K562 (cell line): ENCODE measurements around the gene PRF1. TPM values are rescaled to one million over a fixed set of nuclear protein-coding genes. Genes with fewer than 3 reads are reported as not detected.
A peak's percentile ranks its signal among the peaks of the same experiment; 100 is the strongest.

Experiments used
- ETS2 ChIP-seq: IDR thresholded peaks from 2 replicates; pipeline ENCODE4 v1.6.1; 2016; ENCODE audit warnings: borderline replicate concordance, missing genetic modification characterization, mild to moderate bottlenecking, moderate library complexity, missing compliant biosample characterization; ENCODE audit not compliant: poor library complexity, severe bottlenecking
- MAFF ChIP-seq: IDR thresholded peaks from 2 replicates; pipeline ENCODE4 v1.6.1; 2012; ENCODE audit warnings: low read length, improper control_type of control experiment
- NR3C1 ChIP-seq: sonication (generic); formaldehyde crosslinking; IDR thresholded peaks from 2 replicates; pipeline ENCODE4 v1.8.1; 2022; ENCODE audit warnings: missing genetic modification reagents
- POLR2AphosphoS5 ChIP-seq: IDR thresholded peaks from 2 replicates; pipeline ENCODE4 v1.6.1; 2011; ENCODE audit warnings: mild to moderate bottlenecking, low read depth, low read length, moderate library complexity; ENCODE audit not compliant: control insufficient read depth, insufficient read depth
- PYGO2 ChIP-seq: fragments of 450-650 bp; IDR thresholded peaks from 2 replicates; pipeline ENCODE4 v1.6.1; 2016; ENCODE audit warnings: mild to moderate bottlenecking, missing genetic modification characterization, moderate library complexity, missing compliant biosample characterization
- RBM17 ChIP-seq: fragments of 200-400 bp; formaldehyde crosslinking; IDR thresholded peaks from 2 replicates; pipeline ENCODE4 v1.6.1; 2017; ENCODE audit warnings: low read depth, mild to moderate bottlenecking, low read length, borderline replicate concordance
- RUNX1 ChIP-seq: sonication (generic); IDR thresholded peaks from 2 replicates; pipeline ENCODE4 v1.6.1; 2016; ENCODE audit warnings: antibody characterized with exemption, low read depth
- SOX6 ChIP-seq: fragments of 450-650 bp; IDR thresholded peaks from 2 replicates; pipeline ENCODE4 v1.6.1; 2014; ENCODE audit warnings: mild to moderate bottlenecking
- STAT5A ChIP-seq: IDR thresholded peaks from 2 replicates; pipeline ENCODE4 v1.6.1; 2012; ENCODE audit warnings: low read length, inconsistent platforms, borderline replicate concordance
- ZNF584 ChIP-seq: fragments of 200-800 bp; sonication (Bioruptor generic); IDR thresholded peaks from 2 replicates; pipeline ENCODE4 v1.6.1; 2016; ENCODE audit warnings: low read depth, mild to moderate bottlenecking, missing genetic modification characterization, missing compliant biosample characterization
- polyA plus RNA-seq, 8 experiments: library from polyadenylated mRNA; depleted of rRNA in 4 of 8; stranded (reverse) in 5 of 8; unstranded in 3 of 8; fragments of >200 nt; fragmentation: Nextera tagmentation in 2 of 8; fragmentation: Illumina TruSeq in 1 of 8; extraction: Ambion mirVana in 2 of 8; extraction: Trizol in 1 of 8; gene quantifications; 2 replicates each; pipeline versions ENCODE4 v1.2.1 to v1.2.3, GENCODE V29; 2011 to 2014; ENCODE audit warnings: inconsistent platforms in 1 of 8, missing spikeins in 1 of 8
- total RNA-seq, 7 experiments: library from RNA; depleted of rRNA in 6 of 7; stranded (reverse); fragments of >200 nt in 6 of 7; fragmentation: Illumina TruSeq in 2 of 7; extraction: Trizol in 2 of 7; gene quantifications; 2 replicates each; pipeline versions ENCODE4 v1.2.1 to v1.2.3, GENCODE V29; 2011 to 2021; ENCODE audit warnings: low replicate concordance in 1 of 7
- TF ChIP-seq, protein P1 (sequence below): fragments of 250-450 bp; sonication (Bioruptor Pico); IDR thresholded peaks from 2 replicates; pipeline ENCODE4 v1.8.0; 2022; ENCODE audit warnings: inconsistent platforms, mild to moderate bottlenecking, moderate library complexity, borderline replicate concordance
- TF ChIP-seq, protein P2 (sequence below), 2 experiments: fragments of 250-450 bp in 1 of 2; fragments of 450-650 bp in 1 of 2; sonication (Bioruptor Pico) in 1 of 2; IDR thresholded peaks; 2 replicates each; pipeline versions ENCODE4 v1.6.1 to v1.8.0; 2016 to 2021; ENCODE audit warnings: mild to moderate bottlenecking in 2 of 2, moderate library complexity in 2 of 2, missing compliant biosample characterization in 1 of 2, missing genetic modification characterization in 1 of 2
- TF ChIP-seq, protein P3 (sequence below): fragments of 450-650 bp; IDR thresholded peaks from 2 replicates; pipeline ENCODE4 v1.7.1; 2018; ENCODE audit warnings: mild to moderate bottlenecking, low read depth; ENCODE audit not compliant: partially characterized antibody
- TF ChIP-seq, protein P4 (sequence below): sonication (generic); formaldehyde crosslinking; IDR thresholded peaks from 2 replicates; pipeline ENCODE4 v1.8.0; 2023; ENCODE audit warnings: mild to moderate bottlenecking, missing genetic modification reagents
- TF ChIP-seq, protein P5 (sequence below): fragments of 450-650 bp; formaldehyde crosslinking; IDR thresholded peaks from 2 replicates; pipeline ENCODE4 v1.4.0; 2022; ENCODE audit warnings: missing genetic modification characterization

Gene PRF1
- total and polyA plus RNA-seq, 9 of the 15 experiments (the other 6 are each of a cell fraction or from before 2014, with no cell fraction given), result 3.8 to 8.6 (median 6.3) TPM

DNA sequence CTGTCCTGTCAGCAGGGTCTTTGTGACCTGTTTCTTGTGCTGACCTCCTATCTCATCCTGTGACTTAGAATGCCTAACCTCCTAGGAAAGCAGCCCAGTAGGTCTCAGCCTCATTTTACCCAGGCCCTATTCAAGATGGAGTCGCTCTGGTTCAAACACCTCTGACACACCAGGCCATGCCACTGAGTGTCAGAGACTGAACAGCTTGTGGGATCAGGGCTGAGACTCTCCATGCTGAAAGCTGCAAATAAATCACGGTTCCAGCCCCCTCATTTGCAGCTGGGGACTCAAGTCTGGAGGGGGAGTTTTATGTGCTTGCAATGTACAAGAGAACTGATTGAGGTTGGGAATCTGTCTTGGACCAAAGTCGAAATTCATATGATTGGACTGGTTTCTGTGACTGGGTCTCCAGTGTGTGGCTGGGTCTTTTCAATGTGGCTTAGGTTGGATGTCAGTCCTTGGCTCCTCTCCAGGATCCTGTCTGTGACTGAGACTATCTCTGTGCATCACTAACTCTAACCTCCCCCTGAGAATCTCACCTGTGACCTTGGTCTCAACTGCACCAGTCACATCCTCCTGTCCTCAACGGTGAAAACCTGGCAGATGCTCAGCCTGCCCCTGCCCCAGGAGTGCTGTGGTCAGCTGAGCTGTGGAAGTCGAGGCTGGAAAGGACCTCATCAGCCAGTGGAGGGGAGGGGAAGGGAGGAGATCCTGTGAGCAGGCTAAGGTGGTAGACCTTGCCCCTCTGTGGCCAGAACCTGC is 11.7 kb downstream of the PRF1 start (continued):
- no peak for TF ChIP-seq STAT5A
- peak; percentile 91 for TF ChIP-seq ETS2
- TF ChIP-seq, protein P1, sequence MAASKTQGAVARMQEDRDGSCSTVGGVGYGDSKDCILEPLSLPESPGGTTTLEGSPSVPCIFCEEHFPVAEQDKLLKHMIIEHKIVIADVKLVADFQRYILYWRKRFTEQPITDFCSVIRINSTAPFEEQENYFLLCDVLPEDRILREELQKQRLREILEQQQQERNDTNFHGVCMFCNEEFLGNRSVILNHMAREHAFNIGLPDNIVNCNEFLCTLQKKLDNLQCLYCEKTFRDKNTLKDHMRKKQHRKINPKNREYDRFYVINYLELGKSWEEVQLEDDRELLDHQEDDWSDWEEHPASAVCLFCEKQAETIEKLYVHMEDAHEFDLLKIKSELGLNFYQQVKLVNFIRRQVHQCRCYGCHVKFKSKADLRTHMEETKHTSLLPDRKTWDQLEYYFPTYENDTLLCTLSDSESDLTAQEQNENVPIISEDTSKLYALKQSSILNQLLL (CRISPR knock-in tag), result no peak
- no peak for TF ChIP-seq RBM17
- TF ChIP-seq MAFF, result no peak
- TF ChIP-seq SOX6, result no peak
- TF ChIP-seq ZNF584, result peak; percentile 98
- TF ChIP-seq, protein P2, sequence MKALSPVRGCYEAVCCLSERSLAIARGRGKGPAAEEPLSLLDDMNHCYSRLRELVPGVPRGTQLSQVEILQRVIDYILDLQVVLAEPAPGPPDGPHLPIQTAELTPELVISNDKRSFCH (CRISPR knock-in tag; IDR thresholded peaks at IDR 0.05), result peak; percentile 94
- TF ChIP-seq, protein P2 (tag; IDR thresholded peaks at IDR 0.05), result peak; percentile 100
- TF ChIP-seq POLR2AphosphoS5, result no peak
- no peak for TF ChIP-seq RUNX1
- TF ChIP-seq, protein P3, sequence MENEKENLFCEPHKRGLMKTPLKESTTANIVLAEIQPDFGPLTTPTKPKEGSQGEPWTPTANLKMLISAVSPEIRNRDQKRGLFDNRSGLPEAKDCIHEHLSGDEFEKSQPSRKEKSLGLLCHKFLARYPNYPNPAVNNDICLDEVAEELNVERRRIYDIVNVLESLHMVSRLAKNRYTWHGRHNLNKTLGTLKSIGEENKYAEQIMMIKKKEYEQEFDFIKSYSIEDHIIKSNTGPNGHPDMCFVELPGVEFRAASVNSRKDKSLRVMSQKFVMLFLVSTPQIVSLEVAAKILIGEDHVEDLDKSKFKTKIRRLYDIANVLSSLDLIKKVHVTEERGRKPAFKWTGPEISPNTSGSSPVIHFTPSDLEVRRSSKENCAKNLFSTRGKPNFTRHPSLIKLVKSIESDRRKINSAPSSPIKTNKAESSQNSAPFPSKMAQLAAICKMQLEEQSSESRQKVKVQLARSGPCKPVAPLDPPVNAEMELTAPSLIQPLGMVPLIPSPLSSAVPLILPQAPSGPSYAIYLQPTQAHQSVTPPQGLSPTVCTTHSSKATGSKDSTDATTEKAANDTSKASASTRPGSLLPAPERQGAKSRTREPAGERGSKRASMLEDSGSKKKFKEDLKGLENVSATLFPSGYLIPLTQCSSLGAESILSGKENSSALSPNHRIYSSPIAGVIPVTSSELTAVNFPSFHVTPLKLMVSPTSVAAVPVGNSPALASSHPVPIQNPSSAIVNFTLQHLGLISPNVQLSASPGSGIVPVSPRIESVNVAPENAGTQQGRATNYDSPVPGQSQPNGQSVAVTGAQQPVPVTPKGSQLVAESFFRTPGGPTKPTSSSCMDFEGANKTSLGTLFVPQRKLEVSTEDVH, result no peak
- TF ChIP-seq, protein P4, sequence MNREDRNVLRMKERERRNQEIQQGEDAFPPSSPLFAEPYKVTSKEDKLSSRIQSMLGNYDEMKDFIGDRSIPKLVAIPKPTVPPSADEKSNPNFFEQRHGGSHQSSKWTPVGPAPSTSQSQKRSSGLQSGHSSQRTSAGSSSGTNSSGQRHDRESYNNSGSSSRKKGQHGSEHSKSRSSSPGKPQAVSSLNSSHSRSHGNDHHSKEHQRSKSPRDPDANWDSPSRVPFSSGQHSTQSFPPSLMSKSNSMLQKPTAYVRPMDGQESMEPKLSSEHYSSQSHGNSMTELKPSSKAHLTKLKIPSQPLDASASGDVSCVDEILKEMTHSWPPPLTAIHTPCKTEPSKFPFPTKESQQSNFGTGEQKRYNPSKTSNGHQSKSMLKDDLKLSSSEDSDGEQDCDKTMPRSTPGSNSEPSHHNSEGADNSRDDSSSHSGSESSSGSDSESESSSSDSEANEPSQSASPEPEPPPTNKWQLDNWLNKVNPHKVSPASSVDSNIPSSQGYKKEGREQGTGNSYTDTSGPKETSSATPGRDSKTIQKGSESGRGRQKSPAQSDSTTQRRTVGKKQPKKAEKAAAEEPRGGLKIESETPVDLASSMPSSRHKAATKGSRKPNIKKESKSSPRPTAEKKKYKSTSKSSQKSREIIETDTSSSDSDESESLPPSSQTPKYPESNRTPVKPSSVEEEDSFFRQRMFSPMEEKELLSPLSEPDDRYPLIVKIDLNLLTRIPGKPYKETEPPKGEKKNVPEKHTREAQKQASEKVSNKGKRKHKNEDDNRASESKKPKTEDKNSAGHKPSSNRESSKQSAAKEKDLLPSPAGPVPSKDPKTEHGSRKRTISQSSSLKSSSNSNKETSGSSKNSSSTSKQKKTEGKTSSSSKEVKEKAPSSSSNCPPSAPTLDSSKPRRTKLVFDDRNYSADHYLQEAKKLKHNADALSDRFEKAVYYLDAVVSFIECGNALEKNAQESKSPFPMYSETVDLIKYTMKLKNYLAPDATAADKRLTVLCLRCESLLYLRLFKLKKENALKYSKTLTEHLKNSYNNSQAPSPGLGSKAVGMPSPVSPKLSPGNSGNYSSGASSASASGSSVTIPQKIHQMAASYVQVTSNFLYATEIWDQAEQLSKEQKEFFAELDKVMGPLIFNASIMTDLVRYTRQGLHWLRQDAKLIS (CRISPR knock-in tag), result no peak
- TF ChIP-seq, protein P5, sequence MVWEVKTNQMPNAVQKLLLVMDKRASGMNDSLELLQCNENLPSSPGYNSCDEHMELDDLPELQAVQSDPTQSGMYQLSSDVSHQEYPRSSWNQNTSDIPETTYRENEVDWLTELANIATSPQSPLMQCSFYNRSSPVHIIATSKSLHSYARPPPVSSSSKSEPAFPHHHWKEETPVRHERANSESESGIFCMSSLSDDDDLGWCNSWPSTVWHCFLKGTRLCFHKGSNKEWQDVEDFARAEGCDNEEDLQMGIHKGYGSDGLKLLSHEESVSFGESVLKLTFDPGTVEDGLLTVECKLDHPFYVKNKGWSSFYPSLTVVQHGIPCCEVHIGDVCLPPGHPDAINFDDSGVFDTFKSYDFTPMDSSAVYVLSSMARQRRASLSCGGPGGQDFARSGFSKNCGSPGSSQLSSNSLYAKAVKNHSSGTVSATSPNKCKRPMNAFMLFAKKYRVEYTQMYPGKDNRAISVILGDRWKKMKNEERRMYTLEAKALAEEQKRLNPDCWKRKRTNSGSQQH (CRISPR knock-in tag), result peak; percentile 98
- peak; percentile 98 for TF ChIP-seq PYGO2 (tag)
- no peak for TF ChIP-seq NR3C1 (CRISPR knock-in tag)
